Endothelial cell of umbilical vein (primary cell): ENCODE measurements around the gene NDUFB7. TPM values are rescaled to one million over a fixed set of nuclear protein-coding genes. Genes with fewer than 3 reads are reported as not detected.
A peak's percentile ranks its signal among the peaks of the same experiment; 100 is the strongest.

Experiments used
- BruUV-seq: library from RNA; stranded (reverse); fragments of 400-500 nt; replicated peaks from 2 replicates; lab custom pipeline; 2021; lab: Mats Ljungman, UMichigan
- CTCF ChIA-PET: fragments of 300-600, 350-600 bp; sonication (Branson Sonifier 250); formaldehyde crosslinking; loops from one replicate; lab custom pipeline; 2021; ENCODE audit warnings: antibody characterized with exemption, inconsistent platforms; lab: Charles Lee
- POLR2A ChIA-PET: fragments of 300-600, 350-600 bp; sonication (Branson Sonifier 250); formaldehyde crosslinking; loops from one replicate; lab custom pipeline; 2021; ENCODE audit warnings: antibody characterized with exemption, inconsistent platforms; lab: Charles Lee
- DNase-seq: peaks from one replicate; pipeline ENCODE4 v3.0.0-alpha.2; 2011; ENCODE audit warnings: low read depth, low spot score
- FAIRE-seq: peaks from 2 replicates; lab custom pipeline; 2011; peaks lifted over from hg19 to GRCh38; lab: Jason Lieb, UNC
- H2AFZ ChIP-seq: 2 replicates; pipeline ENCODE4 v1.6.0; 2012; ENCODE audit warnings: low read depth, low read length, control low read depth, inconsistent platforms
- H3K27ac ChIP-seq: 2 replicates; pipeline ENCODE4 v1.5.1; 2011; ENCODE audit warnings: low read depth, mild to moderate bottlenecking, control low read depth, low read length, moderate library complexity; ENCODE audit not compliant: insufficient read depth
- H3K27me3 ChIP-seq, 2 experiments: 2 replicates each; pipeline versions ENCODE4 v1.6.0 to v1.6.1; 2011; ENCODE audit warnings: low read length in 2 of 2, mixed read lengths in 1 of 2; ENCODE audit not compliant: control insufficient read depth in 2 of 2, insufficient read depth in 2 of 2
- H3K36me3 ChIP-seq, 2 experiments: 2 replicates in 1 of 2; 3 replicates in 1 of 2; pipeline ENCODE4 v1.5.1; 2011; ENCODE audit warnings: low read length in 2 of 2, mild to moderate bottlenecking in 1 of 2, moderate library complexity in 1 of 2; ENCODE audit not compliant: control insufficient read depth in 2 of 2, insufficient read depth in 2 of 2; ENCODE audit errors: extremely low read depth in 1 of 2
- H3K4me1 ChIP-seq: 3 replicates; pipeline ENCODE4 v1.5.1; 2011; ENCODE audit warnings: mild to moderate bottlenecking, low read length; ENCODE audit not compliant: control insufficient read depth, insufficient read depth; ENCODE audit errors: extremely low read depth
- H3K4me2 ChIP-seq: 2 replicates; pipeline ENCODE4 v1.6.1; 2011; ENCODE audit warnings: low read length, control low read depth, mixed read lengths; ENCODE audit not compliant: insufficient read depth
- H3K4me3 ChIP-seq, 3 experiments: fragments of 200-600 bp in 1 of 3; sonication (generic), shearing (Covaris generic) in 1 of 3; replicated peaks in 1 of 3; 2 replicates each; pipeline ENCODE4 v1.5.1; 2011 to 2016; ENCODE audit warnings: control low read depth in 3 of 3, low read length in 3 of 3, mild to moderate bottlenecking in 2 of 3, inconsistent platforms in 1 of 3, low read depth in 1 of 3, moderate library complexity in 1 of 3; ENCODE audit not compliant: insufficient read depth in 1 of 3
- H3K79me2 ChIP-seq: 2 replicates; pipeline ENCODE4 v1.6.0; 2012; ENCODE audit warnings: low read length, inconsistent platforms; ENCODE audit not compliant: control insufficient read depth, insufficient read depth
- H3K9ac ChIP-seq: replicated peaks from 2 replicates; pipeline ENCODE3; 2011; ENCODE audit warnings: low read length, control low read depth; ENCODE audit not compliant: insufficient read depth; ENCODE audit errors: extremely low read depth
- H3K9me1 ChIP-seq: replicated peaks from 3 replicates; pipeline ENCODE4 v1.6.0; 2011; ENCODE audit warnings: mild to moderate bottlenecking, low read length; ENCODE audit not compliant: control insufficient read depth, insufficient read depth; ENCODE audit errors: extremely low read depth
- H3K9me3 ChIP-seq: replicated peaks from 2 replicates; pipeline ENCODE4 v1.5.1; 2012; ENCODE audit warnings: low read length, inconsistent platforms; ENCODE audit not compliant: control insufficient read depth, insufficient read depth
- H4K20me1 ChIP-seq: replicated peaks from 2 replicates; pipeline ENCODE3; 2011; ENCODE audit warnings: mild to moderate bottlenecking, low read length; ENCODE audit not compliant: control insufficient read depth, insufficient read depth; ENCODE audit errors: extremely low read depth
- EZH2 ChIP-seq: IDR thresholded peaks from 2 replicates; pipeline ENCODE4 v1.6.1; 2012; ENCODE audit warnings: borderline replicate concordance, low read depth, mild to moderate bottlenecking, moderate library complexity, low read length, inconsistent platforms; ENCODE audit not compliant: severe bottlenecking
- FOS ChIP-seq: IDR thresholded peaks from 2 replicates; pipeline ENCODE4 v1.6.1; 2011; ENCODE audit warnings: mild to moderate bottlenecking, low read length, moderate library complexity, borderline replicate concordance; ENCODE audit not compliant: insufficient read depth
- GATA2 ChIP-seq: IDR thresholded peaks from 2 replicates; pipeline ENCODE4 v1.7.0; 2011; ENCODE audit warnings: low read depth, mild to moderate bottlenecking, moderate library complexity, mixed read lengths, low read length; ENCODE audit not compliant: insufficient read length, insufficient read depth
- JUN ChIP-seq: IDR thresholded peaks from 2 replicates; pipeline ENCODE4 v1.6.1; 2011; ENCODE audit warnings: borderline replicate concordance, low read depth; ENCODE audit not compliant: insufficient read length, insufficient read depth
- MYC ChIP-seq: IDR thresholded peaks from one replicate; pipeline ENCODE4 v1.6.1; 2011; ENCODE audit warnings: mild to moderate bottlenecking, low read depth, low read length
- POLR2A ChIP-seq: IDR thresholded peaks from 2 replicates; pipeline ENCODE4 v1.6.1; 2012; ENCODE audit warnings: low read depth, mild to moderate bottlenecking, control low read depth, low read length
- POLR2AphosphoS5 ChIP-seq: IDR thresholded peaks from 2 replicates; pipeline ENCODE4 v1.6.1; 2012; ENCODE audit warnings: low read depth, mild to moderate bottlenecking, control low read depth, low read length, moderate library complexity; ENCODE audit not compliant: insufficient read depth
- dilution Hi-C: fragments of 300-500 bp; cut with MboI; formaldehyde crosslinking; loops from one replicate; pipeline ENCODE4 v1.15.0; 2019; ENCODE audit warnings: low sequenced_read_pairs; ENCODE audit not compliant: extremely low pct_ligation_motif_present
- intact Hi-C: fragments of 100-400 bp; cut with micrococcal nuclease; formaldehyde crosslinking; loops from one replicate; pipeline ENCODE4 v1.10.0; 2022
- polyA plus RNA-seq, 4 experiments: library from polyadenylated mRNA; depleted of rRNA in 3 of 4; stranded (reverse) in 3 of 4; unstranded in 1 of 4; fragments of >200 nt; gene quantifications; 2 replicates each; pipeline versions ENCODE4 v1.2.1 to v1.2.3, GENCODE V29; 2011 to 2012; ENCODE audit warnings: missing spikeins in 1 of 4
- total RNA-seq: library from RNA; stranded (reverse); gene quantifications from 2 replicates; pipeline ENCODE4 v1.2.3, GENCODE V29; 2021
- TF ChIP-seq, protein P1 (sequence below): IDR thresholded peaks from 2 replicates; pipeline ENCODE4 v1.6.1; 2011; ENCODE audit not compliant: insufficient read depth, insufficient read length
- TF ChIP-seq, protein P2 (sequence below), 2 donors: IDR thresholded peaks; 1 replicate in 1 of 2; 2 replicates in 1 of 2; pipeline ENCODE4 v1.5.1; 2011; ENCODE audit warnings: low read length in 2 of 2, mild to moderate bottlenecking in 2 of 2, moderate library complexity in 2 of 2, control low read depth in 1 of 2, inconsistent platforms in 1 of 2, low read depth in 1 of 2; ENCODE audit not compliant: insufficient read depth in 1 of 2; ENCODE audit errors: extremely low read depth in 1 of 2

The NDUFB7 gene
- total and polyA plus RNA-seq, 2 donors (not counting 3 experiments of a cell fraction or from before 2014, with no cell fraction given) = 177 to 655 TPM

DNA sequence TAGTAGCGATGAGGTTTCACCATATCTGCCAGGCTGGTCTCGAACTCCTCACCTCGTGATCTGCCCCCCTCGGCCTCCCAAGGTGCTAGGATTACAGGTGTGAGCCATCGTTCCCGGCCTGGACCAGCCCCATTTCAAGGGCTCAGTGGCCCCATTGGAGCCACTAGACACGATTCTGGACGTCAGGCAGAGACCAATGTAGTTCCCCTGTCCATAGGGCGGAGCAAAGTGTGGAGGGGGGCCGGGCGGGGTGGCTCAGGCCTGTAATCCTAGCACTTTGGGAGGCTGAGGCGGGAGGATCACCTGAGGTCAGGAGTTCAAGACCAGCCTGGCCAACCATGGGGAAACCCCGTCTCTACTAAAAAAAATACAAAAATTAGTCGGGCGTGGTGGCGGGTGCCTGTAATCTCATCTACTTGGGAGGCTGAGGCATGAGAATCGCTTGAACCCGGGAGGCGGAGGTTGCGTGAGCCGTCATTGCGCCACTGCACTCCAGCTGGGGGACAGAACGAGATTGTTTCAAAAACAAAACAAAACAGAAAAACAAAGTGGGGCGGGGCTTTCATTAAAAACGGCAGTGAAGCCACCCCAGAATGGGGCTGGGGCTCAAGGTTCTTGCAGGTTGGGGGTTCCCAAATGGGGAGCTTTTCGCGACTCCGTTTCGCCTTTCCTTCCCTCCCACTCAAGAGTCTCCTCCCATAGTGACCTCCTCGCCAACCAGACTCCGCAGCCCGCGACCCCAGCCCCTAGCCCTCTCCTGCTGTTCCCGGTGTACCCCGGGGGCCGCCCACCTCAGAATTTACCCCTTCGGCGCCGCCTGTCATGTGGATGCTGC, 43.2 kb downstream of the NDUFB7 start:
- ChIA-PET POLR2A (no interaction called here), CTCF (interaction anchor here (1.0 kb wide), 1 partner anchor 8 kb away, joined by 4 read pairs; no protein-coding TSS in a partner anchor)
- FAIRE-seq = no peak

DNA sequence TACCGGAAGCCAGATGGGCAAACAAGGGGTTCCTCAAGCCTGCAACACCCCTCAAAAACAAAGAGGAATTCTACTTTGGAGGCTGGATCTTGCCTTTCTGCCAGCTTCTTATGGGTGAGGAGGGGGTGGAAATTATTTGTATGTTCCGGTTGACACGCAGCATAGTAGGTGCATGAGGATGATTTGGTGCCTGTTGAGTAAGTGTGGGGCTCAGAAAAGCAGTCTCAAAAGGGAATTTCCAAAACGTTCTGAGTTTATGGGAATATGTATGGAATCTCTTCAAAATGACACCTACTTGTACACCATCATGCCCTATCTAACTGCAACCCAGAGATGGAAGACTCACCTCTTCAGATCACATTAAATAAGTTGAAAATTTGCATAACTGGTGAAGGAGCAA, 45.4 kb downstream of the NDUFB7 start:
- DNase-seq = no peak
- ChIA-PET CTCF (interaction anchor here (1.3 kb wide), 1 partner anchor 29 kb away, joined by 5 read pairs; no protein-coding TSS in a partner anchor), POLR2A (interaction anchor here (0.7 to 1.2 kb wide), 2 partner anchors 9 to 53 kb away, joined by 3 to 5 read pairs; no protein-coding TSS in a partner anchor)
- Histone ChIP-seq H2AFZ (no peak overlapping the region), H3K9me3 (no peaks in the 10 kb centered on the region), H3K9me1 (no peaks in the 10 kb centered on the region), H3K4me2 (no peak overlapping the region), H3K4me1 (peaks cover 27% of the 10 kb centered on the region), H4K20me1 (no peaks in the 10 kb centered on the region), H3K36me3 (no peaks in the 10 kb centered on the region), H3K9ac (no peak overlapping the region), H3K79me2 (peaks cover 14% of the 10 kb centered on the region), H3K27me3 (no peaks in the 10 kb centered on the region), H3K27ac (no peak overlapping the region), H3K4me3 (no peak overlapping the region)
- FAIRE-seq = no peak
- TF ChIP-seq FOS = no peak
- TF ChIP-seq, protein P1, sequence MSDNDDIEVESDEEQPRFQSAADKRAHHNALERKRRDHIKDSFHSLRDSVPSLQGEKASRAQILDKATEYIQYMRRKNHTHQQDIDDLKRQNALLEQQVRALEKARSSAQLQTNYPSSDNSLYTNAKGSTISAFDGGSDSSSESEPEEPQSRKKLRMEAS = no peak
- TF ChIP-seq, protein P2, sequence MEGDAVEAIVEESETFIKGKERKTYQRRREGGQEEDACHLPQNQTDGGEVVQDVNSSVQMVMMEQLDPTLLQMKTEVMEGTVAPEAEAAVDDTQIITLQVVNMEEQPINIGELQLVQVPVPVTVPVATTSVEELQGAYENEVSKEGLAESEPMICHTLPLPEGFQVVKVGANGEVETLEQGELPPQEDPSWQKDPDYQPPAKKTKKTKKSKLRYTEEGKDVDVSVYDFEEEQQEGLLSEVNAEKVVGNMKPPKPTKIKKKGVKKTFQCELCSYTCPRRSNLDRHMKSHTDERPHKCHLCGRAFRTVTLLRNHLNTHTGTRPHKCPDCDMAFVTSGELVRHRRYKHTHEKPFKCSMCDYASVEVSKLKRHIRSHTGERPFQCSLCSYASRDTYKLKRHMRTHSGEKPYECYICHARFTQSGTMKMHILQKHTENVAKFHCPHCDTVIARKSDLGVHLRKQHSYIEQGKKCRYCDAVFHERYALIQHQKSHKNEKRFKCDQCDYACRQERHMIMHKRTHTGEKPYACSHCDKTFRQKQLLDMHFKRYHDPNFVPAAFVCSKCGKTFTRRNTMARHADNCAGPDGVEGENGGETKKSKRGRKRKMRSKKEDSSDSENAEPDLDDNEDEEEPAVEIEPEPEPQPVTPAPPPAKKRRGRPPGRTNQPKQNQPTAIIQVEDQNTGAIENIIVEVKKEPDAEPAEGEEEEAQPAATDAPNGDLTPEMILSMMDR (IDR thresholded peaks at IDR 0.05; ENCODE audit: extremely low read depth in 1 of 2, insufficient read depth in 1 of 2, low read depth in 1 of 2, low read length in 2 of 2) = no peak
- no peak for TF ChIP-seq EZH2
- no peak for TF ChIP-seq POLR2AphosphoS5
- no peak for TF ChIP-seq GATA2
- no peak for TF ChIP-seq POLR2A
- TF ChIP-seq JUN = no peak
- no peak for TF ChIP-seq MYC
- BruUV-seq = no TSS peak
- intact Hi-C loops (loop anchor here (5.0 kb wide), 1 partner anchor 581 kb away; the partner anchor contains the start of gene SYDE1), dilution Hi-C loops (no loop called here)

More for the DNA sequence above, 43.2 kb downstream of the NDUFB7 start:
- H3K9me1 ChIP-seq = no peaks in the 10 kb centered on the region
- no TSS peak for BruUV-seq
- peak overlapping the region; percentile 63 for H2AFZ ChIP-seq
- H3K36me3 ChIP-seq = no peaks in the 10 kb centered on the region
- DNase-seq = no peak
- dilution Hi-C loops = no loop called here
- H3K9ac ChIP-seq = peak overlapping the region; percentile 30
- peaks cover 9% of the 10 kb centered on the region for H3K4me1 ChIP-seq
- intact Hi-C loops = loop anchor here (1.0 to 5.0 kb wide), 2 partner anchors 10 to 579 kb away; partner anchors contain the start of genes DNAJB1 and SYDE1
- no peaks in the 10 kb centered on the region for H3K27me3 ChIP-seq
- peak overlapping the region; percentile 59 for H3K4me2 ChIP-seq
- H3K4me3 ChIP-seq = peak overlapping the region; percentile 24 to 50 (median 41)
- no peaks in the 10 kb centered on the region for H4K20me1 ChIP-seq
- no peak overlapping the region for H3K27ac ChIP-seq
- TF ChIP-seq GATA2 = no peak
- H3K9me3 ChIP-seq = no peaks in the 10 kb centered on the region
- peaks cover 19% of the 10 kb centered on the region for H3K79me2 ChIP-seq
